GM21529 (cell line): Measurements from ENCODE around the gene ZNF385A.
A peak's percentile ranks its signal among the peaks of the same experiment; 100 is the strongest.
"Not testable (repeated sequence)": the region's sequence is repeated elsewhere in the genome, so short reads cannot be mapped to it uniquely, and the experiment has no call there.

Source experiments
- ATAC-seq: cut with Tn5 transposase; IDR thresholded peaks from one replicate; pipeline ENCODE4 v1.9.1; 2021; ENCODE audit not compliant: unreplicated experiment

The ZNF385A gene

DNA sequence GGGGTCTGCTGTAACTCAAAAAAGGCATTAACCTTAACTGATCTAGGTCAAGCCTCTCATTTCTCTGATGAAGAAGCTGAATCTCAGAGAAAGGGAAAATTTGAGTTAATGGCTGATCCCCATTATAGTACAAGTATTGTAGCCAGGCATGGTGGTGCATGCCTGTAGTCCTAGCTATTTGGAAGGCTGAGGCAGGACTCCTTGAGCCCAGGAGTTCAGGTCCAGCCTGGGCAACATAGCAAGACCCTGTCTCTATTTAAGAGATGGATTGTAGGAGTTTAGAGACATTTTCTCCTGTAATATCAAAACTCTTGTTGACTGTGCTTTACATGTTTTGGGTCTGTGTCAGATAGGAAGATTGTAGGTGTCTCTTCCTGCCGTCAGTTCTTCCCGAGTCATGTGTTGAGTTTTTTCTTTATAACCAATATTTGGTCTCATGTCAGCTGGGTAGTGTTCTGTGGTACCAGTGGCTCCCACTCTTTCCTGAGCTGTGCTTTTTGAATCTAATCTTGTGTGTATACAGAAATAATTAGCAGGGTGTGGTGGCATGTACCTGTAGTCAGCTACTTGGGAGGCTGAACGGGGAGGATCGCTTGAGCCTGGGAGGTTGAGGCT lies 51.0 kb downstream of the ZNF385A start:
- no peak for ATAC-seq

DNA sequence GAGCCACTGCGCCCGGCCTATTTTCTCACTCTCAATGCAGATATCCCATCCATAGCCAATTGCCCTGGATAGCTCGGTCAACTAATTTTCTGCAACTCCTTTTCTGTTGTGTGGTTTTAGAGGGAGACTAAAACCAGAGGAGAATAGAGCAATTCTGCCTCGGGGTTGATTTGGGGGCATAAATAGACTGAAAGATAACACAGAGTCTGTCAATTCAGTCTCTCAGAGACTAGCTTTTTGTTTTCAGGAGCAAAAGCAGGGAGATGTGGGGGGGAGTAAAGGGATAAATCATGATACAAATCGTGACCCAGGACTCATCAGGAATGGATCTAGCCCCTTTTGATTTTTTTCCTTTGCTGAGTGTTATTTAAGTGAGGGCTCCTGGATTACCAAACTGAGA lies 53.1 kb downstream of the ZNF385A start:
- ATAC-seq: no peak

DNA sequence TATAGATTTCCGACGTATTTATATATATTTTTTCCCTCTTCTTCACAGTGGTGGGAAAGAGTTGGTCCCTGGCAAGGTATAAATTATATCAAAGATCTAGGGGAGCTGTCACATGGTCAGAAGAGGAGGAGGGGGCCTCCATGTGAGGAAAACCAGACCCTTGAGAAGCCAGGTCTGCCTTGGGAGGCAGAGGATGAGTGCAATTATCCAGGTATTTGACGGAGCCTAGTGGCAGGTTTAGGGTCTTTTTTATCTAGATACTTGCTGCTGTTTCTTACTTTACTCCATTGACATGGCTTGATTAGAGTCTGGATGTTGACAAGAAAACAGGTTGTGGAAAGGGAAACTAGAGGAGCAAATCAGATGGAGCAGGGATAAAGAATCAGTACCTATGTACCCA lies 54.1 kb downstream of the ZNF385A start:
- ATAC-seq: no peak

DNA sequence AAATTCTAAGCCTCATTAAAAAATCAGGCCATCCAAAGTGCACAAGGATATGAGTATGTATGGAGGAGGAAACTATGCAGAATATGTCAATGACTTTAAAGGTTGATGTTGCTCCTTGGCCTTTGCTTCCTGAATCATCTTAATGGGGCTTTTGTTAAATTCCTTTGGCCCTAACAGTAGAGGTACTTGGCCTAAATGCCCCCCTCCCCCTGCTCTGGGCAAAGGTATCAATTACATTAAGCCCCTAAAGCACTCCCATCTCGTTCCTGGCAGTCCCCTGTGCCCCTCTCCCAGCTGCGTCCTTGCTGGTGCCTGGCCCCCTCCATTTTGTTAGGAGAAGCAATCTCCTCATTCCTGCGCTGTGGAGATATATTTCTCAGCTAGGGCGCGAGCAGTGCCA lies 54.8 kb downstream of the ZNF385A start:
- ATAC-seq: no peak

DNA sequence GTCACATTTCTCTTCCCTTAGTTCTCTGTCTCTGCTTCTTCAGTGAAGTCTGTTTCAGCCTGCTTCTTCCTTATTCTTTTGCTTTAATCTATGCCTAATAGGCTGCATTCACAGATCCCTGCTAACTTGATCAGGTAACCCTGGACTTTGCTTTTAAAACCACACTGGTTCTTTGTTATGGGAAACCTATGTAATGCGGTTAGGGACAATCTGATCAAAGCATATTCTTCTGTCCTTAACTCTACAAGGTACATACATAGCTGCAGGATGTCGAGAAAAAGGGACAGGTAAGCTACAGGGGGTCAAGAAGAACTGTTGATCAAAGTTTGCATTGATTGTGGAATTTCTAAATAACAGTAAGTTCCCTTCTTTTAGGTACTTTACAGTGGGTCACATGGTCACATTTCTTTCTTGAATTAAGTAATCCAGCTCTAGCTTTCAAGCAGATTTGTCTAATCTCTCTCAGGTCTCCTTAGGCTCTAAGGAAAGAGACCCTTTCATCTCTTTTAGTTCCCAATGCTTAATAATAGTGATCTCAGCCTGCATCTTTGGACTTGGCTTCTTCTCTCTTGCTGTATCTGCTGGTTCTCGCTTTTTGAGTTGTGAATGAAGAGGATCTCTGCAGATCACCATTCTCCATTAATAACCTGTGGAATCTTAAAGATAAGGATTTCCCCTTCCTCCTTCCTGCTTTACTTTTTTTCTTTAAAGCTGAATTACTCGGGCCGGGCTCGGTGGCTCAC lies 55.8 kb downstream of the ZNF385A start:
- ATAC-seq: no peak

DNA sequence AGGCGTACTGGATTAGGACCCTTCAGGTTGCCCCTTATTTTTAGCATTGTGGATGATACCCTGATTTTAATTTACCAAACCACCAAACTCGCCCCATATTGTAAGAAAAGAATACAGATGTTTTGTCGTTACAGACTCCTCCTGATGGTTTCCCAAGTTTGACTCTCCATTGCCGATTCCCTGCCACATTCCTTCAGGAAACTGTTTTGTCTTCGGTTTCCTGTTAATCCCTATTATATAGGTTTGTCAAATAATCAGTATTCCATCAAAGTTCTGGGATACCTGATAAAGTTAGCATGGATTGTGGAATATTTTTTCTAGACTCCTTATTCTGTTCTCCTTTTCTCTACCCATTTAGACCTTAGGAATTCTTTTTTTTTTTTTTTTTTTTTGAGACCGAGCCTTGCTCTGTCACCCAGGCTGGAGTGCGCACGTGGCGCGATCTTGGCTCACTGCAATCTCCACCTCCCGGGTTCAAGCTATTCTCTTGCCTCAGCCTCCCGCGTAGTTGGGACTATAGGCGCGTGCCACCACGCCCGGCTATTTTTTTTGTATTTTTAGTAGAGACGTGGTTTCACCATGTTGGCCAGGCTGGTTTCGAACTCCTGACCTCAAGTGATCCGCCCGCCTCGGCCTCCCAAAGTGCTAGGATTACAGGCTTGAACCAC lies 59.0 kb downstream of the ZNF385A start:
- not testable (repeated sequence) for ATAC-seq

DNA sequence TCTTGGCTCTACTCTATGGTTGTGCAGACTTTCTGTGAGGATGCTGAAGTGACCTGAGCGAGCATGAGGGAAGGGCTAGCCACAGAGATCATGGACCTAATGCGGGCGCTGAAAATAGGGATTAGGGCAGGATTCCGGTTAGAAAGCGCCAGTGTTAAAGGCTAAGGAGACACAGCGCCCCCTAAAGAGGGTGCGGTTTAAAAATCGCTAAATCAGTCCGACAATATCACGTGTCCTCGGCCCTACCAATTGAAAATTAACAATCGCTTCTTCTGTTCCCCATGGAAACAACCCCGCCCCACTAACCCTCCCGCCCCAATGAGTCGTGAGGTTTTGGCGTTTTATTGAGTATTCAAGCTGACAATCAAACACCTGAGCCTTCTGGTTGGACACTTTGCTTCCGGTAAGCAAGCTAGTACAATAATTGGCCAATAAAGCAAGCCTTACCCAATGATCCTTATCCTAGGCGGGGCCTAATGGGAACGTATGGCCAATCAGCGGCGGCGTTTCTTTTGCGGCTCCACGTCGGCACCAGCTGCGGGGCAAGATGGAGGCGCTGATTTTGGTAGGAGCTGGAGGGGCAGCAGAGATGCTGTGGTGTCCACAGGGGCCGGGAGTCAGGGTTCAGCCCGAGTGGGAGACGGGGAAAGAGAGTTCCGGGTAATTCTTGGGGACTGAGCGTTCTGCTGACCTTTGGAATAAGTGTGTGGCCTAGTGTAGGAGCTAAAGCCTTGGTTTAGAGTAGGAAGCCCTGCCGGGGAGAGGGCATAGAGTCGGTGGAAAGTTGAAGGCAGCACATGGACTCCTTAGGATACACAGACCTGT lies 59.7 kb downstream of the ZNF385A start, which contains the start of gene COPZ1:
Gene COPZ1 (plus strand): TSS at position 515 of the 825 bp plus-strand sequence. CDS start 33 bp downstream, at position 548.
- ATAC-seq: peak; percentile 98

DNA sequence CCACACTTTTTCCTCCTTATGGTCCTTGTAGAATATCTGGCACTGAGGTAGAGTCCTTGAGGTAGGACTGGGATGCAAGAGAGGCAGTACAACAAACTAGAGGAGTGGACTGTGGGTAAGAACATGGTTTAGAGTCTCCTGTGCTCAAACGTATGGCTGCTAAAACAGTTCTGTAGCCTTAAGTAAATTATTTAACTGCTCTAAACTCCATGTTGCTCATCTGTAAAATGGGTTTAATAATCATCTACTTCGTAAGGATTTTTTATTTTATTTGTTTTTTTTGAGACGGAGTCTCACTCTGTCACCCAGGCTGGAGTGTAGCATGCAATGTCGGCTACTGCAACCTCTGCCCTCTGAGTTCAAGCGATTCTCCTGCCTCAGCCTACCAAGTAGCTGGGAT lies 63.2 kb downstream of the ZNF385A start:
- ATAC-seq: no peak
